HG03103 (cell line): ENCODE measurements around the gene KIFAP3.
"Not testable (repeated sequence)": the region's sequence is repeated elsewhere in the genome, so short reads cannot be mapped to it uniquely, and the experiment has no call there.

Experiments used
- ATAC-seq: cut with Tn5 transposase; IDR thresholded peaks from one replicate; pipeline ENCODE4 v1.9.1; 2021; ENCODE audit warnings: low read depth; ENCODE audit not compliant: unreplicated experiment

Gene KIFAP3

GRCh38 chr1:170064821-170065220, 9.7 kb downstream of the KIFAP3 start:
- no peak for ATAC-seq

- ATAC-seq, result no peak
These were observed 11.2 kb downstream of the KIFAP3 start for GRCh38 chr1:170063109-170063826.

GRCh38 chr1:170061676-170062075, 12.8 kb downstream of the KIFAP3 start:
- not testable (repeated sequence) for ATAC-seq

GRCh38 chr1:170060015-170060520, 14.4 kb downstream of the KIFAP3 start:
- not testable (repeated sequence) for ATAC-seq

GRCh38 chr1:170049176-170049800, 25.2 kb downstream of the KIFAP3 start:
- no peak for ATAC-seq

GRCh38 chr1:170048515-170048914, 26.0 kb downstream of the KIFAP3 start:
- no peak for ATAC-seq

DNA sequence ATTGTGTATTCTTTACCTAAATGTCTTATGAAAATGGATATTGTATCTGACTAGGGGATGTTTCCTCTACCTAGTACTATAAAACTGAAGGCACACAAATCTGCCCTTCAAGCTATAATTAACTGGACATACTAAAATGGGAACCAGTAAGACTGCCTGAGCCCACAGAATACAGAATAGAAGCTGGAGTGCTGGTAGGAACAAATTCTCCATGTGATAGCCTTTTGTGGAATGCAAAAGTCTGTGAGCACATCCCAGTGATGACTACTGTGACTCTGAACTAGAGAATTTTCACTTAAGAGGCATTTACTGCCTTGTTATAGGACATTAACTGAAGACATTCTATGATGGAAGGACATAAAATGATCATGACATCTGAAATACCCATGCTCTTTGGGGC, 30.3 kb downstream of the KIFAP3 start:
- no peak for ATAC-seq

DNA sequence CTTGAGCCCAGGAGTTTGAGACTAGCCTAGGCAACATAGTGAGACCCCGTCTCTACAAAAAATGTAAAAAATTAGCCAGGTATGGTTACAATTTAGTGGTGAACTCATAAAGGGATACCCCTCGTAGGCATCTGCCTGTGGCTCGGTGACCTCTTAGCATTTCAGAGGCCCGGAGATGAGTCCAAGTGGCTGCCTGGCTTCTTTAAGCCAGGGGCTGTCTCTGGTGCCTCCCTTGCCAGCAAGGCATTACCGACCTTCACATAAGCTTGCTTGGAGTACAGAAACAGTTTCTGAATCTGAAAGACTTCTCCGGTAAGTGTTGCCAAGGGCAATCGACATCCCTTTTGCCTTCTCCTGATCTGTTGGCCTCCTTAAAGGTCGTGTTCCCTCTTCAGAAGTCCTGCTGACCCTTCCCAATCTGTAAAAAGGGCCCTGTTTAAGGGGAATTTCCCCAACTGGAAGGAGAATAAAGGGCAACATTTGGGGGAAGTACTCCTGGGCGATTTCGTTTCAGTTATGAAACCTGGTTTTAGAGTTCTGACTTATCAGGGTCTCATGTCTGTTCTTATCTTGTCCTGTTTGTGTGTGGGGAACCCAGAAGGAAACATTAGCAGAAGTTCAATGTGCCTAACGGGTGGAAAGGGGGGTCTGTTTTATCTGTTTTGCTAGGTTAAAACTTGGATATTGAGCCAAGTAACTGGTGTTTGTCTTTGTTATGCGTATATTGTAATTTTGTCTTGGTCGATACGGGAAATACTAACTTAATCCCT, 32.9 kb downstream of the KIFAP3 start:
- no peak for ATAC-seq

DNA sequence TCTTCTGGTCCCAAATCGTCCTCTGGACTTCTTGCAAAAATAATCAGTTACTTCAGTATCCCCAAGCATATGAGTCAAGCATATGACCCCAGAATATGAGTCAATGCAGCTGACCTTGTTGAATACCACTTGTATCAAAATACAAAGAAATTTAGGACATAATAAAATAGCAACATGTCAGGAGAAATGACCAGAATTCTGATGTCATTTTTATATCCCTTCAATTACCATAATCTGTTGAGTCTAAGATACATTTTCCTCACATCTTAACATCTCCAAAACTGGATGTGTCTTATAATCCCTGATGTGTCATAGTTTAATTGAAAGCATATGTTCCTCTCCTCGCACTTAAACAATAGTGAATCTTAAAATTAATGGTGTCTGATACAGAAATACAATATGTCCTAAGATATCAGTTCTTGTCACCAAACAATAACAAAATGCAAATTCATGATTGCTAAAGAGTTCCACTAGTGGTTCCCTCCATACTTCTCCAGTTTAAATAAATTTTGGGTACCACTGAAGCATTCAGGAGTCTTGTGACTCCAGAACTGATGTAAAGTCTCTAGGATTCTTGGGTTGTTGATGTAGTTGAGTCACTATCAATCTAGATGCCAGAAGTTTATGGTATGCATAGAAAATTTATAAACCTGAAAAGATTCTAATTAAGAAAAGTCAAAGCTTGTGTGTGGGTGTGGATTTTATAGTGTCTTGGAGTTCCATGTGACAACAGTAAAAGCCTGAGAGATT, 41.8 kb downstream of the KIFAP3 start:
- ATAC-seq, result no peak

DNA sequence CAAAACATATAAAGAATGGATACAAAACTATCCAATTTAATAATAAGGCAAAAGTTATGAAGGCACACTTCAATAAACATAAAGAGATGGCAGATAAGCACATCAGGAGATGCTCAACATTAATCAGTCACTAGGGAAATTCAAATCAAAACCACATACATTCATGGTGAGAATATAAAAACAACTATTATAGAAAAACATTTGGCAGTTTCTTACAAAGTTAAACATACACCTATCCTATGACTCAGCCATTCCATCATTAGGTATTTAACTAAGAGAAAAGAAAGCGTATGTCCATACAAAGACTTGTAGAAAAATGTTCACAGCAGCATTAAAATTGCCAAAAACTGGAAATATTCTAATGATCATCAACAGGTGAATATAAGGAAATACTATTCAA, 44.3 kb downstream of the KIFAP3 start:
- ATAC-seq, result no peak

DNA sequence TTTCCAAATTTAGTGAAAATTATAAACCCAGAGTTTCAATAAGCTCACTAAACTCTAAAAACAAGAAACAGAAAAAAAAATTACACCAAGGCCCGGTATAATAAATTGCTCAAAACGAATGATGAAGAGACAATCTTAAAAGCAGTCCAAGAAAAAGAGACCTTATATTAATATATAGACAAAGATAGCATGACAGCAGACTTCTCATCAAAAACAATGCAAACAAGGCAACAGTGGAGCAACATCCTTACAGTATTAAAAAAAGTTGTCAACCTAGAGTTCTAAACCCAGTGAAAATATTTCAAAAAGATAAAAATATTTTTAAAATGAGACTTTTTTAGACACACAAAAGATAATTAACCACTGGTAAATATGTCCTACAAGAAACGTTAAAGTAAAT, 46.7 kb downstream of the KIFAP3 start:
- no peak for ATAC-seq

- no peak for ATAC-seq
These were observed 53.6 kb downstream of the KIFAP3 start for GRCh38 chr1:170020859-170021258.

- no peak for ATAC-seq
These were observed 57.0 kb downstream of the KIFAP3 start for GRCh38 chr1:170017478-170017877.

GRCh38 chr1:170012920-170013319, 61.6 kb downstream of the KIFAP3 start:
- no peak for ATAC-seq

DNA sequence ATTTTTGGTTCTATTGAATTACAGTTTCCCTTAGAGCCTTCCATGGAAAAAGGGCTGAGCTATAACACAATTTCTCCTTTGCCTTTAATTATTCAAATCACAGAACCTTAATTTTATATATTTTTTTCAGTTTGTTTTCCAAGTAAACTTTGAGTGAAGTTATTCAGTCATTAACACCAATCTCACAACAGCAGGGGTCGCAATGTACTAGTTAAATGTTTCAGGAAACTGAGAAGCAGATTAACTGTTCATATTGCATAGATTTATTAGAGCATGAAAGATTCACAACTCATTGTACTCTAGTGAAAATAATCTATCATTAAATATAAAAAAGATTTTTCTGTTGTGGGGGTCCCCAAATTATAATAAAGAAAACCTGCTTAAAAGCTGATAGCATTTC, 64.1 kb downstream of the KIFAP3 start:
- no peak for ATAC-seq

GRCh38 chr1:170009551-170009950, 64.9 kb downstream of the KIFAP3 start:
- no peak for ATAC-seq

DNA sequence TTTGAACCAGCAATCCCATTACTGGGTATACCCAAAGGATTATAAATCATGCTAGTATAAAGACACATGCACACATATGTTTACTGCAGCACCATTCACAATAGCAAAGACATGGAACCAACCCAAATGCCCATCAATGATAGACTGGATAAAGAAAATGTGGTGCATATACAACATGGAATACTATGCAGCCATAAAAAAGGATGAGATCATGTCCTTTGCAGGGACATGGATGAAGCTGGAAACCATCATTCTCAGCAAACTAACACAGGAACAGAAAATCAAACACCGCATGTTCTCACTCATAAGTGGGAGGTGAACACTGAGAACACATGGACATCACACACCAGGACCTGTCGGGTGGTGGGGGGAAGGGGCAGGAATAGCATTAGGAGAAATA, 65.8 kb downstream of the KIFAP3 start:
- not testable (repeated sequence) for ATAC-seq

DNA sequence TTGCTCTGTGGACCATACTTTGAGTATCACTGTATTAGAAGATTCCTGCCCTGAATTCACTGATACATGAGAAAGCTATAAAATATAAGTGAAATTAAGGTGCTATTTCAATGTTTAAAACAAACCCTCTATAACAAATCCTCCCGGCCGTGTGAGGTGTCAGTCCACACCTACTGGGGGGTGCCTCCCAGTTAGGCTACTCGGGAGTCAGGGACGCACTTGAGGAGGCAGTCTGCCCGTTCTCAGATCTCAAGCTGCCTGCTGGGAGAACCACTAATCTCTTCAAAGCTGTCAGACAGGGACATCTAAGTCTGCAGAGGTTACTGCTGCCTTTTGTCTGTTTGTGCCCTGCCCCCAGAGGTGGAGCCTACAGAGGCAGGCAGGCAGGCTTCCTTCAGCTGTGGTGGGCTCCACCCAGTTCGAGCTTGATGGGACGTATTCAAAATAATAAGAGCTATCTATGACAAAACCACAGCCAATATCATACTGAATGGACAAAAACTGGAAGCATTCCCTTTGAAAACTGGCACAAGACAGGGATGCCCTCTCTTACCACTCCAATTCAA, 71.1 kb downstream of the KIFAP3 start:
- not testable (repeated sequence) for ATAC-seq

DNA sequence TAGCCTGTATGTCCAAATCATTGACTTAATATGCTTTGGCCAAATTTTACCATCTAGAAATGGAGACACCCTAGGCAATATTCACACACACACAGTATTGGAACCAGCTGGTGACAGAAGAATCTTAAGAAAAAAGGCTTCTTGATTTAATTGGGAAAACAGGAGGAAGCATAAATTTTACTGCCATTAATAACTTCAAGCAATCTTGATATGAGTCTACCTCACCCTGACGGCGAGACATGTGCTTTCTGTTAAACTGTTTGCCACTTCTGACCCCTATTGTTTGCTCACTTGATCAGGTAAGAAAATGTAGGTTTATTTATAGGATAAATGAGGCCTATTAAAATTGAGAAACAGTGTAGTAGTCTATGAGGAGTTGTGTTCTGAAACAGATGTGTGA, 73.2 kb downstream of the KIFAP3 start:
- ATAC-seq, result no peak

GRCh38 chr1:169999761-170000160, 74.7 kb downstream of the KIFAP3 start:
- no peak for ATAC-seq
